HG02763 (cell line): ENCODE measurements around the gene BRD4.
A peak's percentile ranks its signal among the peaks of the same experiment; 100 is the strongest.
"Not testable (repeated sequence)": the region's sequence is repeated elsewhere in the genome, so short reads cannot be mapped to it uniquely, and the experiment has no call there.

Experiments
- ATAC-seq: cut with Tn5 transposase; IDR thresholded peaks from one replicate; pipeline ENCODE4 v1.9.1; 2021; ENCODE audit warnings: mild to moderate bottlenecking, moderate library complexity; ENCODE audit not compliant: unreplicated experiment

Gene BRD4

DNA sequence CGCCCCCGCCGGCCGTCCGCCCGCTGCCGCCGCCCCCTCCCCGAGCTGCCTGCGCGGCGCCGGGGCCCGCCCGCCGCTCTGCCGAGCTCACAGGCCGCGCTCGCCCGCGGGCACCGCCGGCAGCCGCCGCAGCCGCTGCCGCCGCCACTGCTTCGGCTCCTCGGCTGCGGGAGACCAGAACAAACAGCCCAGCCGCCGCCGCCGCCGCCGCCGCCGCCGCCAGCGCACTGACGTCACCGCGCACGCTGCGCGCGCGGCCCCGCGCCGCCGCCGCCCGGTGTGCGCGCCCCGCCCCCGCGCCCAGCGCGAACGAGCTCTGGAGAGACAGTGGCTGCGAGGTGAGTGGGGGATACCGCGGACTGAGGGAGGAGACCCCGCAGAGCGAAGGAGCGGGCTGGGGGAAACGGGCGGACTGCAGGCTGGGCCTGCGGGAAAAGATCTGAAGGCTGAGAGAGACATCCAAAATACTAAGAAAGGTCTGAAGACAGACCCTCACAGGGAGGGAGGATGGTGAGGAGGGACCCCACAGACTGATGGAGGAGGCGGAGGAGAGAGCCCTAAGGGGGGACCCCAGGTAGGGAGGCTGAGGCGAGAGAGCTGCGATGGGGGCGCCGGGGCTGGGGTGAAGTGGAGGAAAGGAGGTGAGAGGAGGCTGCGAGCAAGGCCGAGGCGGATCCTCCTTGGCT lies at the start of gene BRD4:
TSS of gene BRD4 (minus strand) at position 229 of the 686 bp plus-strand sequence. CDS start 59,440 bp downstream, outside the sequence.
- peak; percentile 57 for ATAC-seq

DNA sequence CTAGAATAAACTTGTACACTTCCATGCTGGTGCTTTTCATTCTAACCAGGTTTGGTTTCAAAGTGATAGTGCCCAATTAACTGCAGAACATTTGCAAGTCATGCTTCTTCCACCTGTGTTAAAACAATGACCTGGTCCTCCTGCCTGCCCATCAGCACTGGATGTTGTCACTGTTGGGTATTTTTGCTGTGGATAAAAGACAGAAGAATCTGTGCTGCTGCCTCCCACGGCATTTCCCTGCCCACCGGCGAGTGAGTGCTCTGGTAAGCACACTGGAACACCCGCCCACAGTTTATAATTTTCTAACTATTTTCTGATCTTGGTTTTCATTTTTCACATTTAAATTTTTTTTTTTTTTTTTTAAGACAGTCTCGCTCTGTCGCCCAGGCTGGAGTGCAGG lies 49.5 kb upstream of the BRD4 start:
- ATAC-seq = no peak

DNA sequence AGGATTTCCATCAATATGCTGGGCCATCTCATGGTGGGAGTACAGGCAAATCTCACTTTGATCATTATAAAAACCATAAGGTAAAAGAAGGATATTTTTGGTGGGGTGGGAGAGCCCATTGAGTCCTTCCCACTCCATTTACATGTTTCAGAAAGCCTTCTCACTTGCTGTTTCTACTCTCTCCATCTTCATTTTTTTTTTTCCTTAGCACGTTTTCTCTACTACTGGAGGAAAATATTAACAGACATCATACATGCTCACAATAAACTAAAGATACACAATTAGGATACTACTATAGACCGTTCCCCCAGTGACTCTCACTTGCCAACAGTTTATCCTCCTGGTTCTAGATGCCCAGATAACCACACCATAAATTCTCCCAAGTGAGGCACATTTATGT lies 49.1 kb upstream of the BRD4 start:
- no peak for ATAC-seq

DNA sequence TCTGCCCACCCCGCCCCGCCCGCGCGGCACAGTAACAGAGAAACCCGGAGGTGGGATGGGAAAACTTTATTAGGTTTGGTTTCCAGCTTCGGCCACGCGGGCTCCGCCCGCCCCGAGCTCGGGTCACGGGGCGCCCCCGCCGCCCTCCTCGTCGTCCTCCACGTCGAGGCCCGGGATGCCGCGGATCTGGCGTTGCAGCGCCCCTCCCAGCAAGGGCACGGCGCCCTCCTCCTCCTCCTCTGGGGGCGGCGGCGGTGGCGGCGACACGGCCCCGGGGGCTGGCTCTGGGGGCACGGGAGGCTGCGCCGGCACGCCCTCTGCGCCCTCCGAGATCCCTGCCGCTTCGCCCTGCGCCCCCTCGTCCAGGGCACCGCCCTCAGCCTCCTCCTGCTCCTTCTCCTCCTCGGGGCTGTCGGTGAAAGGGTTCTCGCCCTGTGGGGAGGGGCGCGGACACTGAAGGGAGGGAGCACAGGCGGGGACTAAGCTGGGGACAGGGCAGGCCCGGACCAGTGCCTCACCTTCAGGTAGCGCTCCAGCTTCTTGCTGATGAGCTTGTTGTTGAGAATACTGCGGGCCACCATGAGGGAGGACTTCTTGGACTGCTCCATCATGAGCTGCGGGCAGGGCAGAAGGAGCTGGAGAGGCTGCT lies 47.8 kb upstream of the BRD4 start:
- ATAC-seq = peak; percentile 14

DNA sequence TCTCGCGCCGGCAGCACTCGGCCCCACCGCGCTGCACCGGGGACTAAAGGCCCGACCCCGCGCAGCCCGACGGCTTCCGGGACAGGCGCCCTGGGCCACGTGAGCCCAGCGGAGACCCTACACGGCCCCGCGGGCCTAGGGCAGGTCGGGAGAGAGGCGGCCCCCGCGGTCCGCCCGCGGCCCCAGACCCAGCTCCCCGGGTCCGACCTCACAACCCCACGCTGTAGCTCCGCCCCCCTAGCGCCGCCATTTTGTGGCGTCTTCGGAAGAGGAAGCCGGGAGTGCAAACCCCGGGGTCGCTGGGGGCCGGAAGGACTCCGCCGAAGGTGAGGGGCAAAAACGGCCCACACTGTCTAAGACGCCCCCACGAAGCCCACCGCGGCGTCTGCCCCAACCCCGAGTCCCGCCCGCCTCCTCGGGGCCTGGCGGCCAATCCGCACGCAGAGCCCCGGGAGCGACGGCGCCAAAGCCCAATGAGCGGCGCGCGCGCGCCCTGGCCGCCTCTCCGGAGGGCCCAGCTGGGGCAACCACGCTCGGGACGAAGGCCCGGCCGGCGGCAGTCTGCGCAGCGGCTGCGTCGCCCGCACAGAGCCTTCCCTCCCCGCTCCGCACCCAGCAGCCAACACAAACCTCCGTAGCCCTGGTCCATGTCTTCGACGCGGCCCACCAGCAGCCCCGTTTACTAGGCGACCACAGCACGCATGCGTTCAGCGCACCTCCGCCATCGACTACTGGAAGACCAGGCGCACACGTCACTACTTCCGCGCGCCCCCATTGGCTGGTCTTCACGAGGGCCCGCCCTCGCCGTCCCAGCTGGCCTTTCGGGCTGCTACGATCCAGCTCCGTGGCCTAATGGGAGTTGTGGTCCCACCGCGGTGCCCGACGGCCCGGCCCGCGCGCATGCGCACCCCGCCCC lies 47.0 kb upstream of the BRD4 start, which contains the start of gene AKAP8:
TSS of gene AKAP8 (minus strand) at position 705 of the 916 bp plus-strand sequence. CDS start at position 649, 56 bp downstream.
- peak; percentile 89 for ATAC-seq

DNA sequence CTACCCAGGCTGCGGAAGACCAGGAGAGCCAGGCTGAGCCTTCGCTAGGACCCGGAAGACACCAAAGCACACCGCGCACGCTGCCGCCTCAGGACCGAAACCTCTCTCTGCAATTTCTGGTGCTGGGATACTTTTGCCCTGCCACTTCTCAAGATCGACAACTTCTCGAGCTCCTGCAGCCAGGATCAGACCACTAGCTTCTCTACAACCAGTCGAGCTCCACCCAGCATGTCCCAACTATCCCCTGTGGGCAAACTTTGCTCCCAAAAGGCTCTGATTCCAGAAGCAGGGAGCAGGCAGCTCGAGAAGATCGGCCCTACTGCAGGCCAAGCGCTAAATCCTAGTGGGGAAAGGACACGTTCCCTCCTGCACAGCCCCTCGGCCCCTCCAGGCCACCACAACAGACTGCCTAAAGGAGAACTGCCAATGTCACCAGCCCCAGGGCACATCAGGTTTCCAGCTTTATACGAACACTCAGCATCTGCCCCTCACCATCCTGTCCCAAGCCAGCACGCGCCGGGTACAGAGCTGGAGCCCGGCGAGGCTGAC lies 46.3 kb upstream of the BRD4 start:
- ATAC-seq = no peak

DNA sequence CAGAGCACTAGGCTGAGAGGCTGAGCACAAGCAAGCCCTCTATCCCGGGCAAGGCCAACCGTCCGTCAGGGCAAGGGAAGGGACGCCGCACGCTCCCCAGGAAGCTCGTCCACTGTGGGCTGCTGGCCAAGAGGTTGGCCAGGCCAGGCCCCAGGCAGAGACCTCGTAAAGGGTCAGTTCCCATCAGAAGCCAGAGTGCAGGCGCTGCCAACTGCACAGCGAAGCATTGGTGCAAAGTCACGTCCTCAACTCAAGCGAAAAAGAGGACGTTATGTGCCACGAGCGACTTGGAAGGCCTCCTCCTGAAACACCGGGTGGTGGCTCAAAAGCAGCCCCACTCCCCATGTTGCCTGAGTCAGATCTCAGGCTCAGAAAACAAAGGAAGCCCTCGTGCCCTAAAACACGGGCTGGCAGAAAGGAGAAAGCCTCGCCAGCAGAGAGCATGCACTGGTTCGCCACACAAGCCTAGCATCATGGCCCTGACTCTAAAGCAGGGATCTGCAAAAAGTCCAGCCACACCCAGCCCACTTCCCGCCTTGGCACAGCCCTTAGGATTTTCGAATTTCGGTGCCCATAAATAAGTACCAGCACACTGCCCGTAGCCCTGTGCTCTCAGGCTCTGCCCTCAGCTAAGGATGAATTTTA lies 42.6 kb upstream of the BRD4 start:
- no peak for ATAC-seq

DNA sequence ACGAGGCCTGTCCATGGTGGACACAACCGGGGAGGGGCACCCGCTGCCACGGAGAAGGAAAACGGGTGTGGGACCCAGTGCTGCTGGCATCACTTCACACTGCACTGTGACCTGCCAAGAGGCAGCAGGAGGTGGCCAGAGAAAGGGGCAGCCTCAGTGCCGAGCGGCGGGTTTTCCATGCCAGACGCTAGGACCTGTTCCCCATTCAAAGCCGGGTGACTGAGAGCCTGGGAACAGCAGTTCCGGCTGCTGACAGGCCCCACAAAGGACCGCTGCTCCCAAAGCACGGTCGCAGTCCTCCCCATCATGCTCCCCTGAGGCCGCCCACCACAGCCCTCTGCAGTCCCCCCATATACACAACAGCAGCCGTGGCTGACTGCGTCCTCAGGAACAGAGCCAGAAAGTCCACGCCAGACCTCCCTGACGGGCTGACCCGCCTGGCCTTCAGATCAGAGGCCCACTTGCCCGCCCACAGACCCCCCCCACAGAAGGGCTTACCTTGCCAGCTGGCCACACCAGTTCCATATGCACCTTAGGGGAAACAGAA lies 41.8 kb upstream of the BRD4 start:
- ATAC-seq = no peak

DNA sequence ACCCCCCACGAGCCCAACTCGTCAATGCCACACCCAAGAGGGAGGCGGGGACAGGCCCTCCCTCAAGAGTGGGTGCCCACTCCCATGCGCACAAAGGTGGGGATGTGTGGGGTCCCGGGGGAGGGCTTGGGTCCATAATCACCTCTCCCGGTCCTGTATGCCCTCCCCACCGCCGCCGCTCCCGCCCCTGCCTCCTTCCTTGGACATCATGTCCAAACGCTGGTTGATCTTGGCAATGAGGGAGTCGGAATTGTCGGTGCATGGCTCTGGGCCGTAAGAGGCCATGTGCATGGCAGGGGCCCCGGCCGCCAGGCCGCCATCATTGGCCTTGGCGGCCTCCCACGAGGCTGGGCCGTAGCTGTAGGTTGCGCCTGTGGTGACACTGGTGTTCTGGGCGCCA lies 41.3 kb upstream of the BRD4 start:
- no peak for ATAC-seq

DNA sequence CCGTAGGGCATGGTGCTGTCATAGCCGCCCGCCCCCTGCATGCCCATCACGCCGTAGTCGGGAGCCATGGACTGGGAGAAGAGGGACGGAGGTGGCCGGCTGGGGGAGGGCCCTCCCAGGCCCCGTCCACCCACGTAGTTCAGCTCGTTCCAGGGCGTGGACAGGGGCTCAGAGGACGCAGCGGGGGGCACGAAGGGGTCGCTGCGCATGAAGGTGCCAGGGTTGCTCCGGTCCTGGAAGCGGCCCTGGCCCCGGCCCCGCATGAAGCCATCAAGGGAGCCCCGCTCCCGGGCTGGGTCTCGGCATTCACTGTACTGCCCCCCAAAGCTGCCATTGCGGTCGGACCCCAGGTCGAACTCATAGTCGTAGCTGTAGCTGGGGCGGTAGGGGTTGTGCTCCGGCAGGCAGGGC lies 40.6 kb upstream of the BRD4 start:
- ATAC-seq = no peak

DNA sequence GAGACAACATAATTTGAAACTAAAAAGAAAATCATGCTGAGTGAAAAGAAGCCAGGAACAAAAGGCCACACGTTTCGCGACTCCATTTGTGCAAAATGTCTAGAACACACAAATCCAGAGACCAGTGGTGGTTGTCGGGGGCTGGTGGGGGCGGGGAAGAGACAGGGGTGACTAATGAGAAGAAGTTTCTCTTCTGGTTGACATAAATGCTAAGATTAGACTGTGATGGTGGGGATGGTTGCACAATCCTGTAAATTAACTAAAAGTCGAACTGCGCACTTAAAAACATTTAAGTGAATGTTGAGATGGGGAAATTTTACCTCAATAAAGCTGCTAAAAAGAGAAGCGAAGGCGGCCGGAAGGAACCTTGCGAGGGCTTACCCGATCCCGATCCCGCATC lies 40.1 kb upstream of the BRD4 start:
- no peak for ATAC-seq

DNA sequence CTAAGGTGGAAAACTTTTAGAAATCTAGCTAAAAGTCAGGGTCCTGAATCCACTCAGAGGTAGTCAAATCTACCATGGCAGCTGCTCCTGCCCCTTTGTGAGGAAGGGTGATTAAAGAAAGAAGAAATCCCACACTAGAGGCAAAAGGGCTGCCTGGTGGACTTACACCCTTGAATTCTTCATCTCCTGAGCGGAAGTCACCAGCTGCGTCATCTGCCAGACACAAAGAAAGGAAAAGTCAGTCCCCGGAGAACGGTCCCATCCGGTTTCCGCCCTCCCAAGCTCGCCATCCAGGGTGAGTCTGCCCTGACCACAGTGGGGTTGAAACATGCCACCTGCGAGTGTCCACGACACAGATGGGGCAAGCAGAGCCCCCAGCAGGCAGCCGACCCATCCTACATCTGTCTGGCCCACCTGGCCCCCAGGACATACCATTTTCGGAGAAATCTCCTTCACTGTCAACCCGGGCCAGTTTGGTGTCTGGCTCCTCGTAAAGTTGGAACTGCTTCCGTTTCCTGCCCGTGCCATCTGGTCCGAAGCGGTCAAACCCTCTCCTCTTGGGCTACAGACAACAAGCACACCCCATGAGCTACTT lies 39.5 kb upstream of the BRD4 start:
- no peak for ATAC-seq

DNA sequence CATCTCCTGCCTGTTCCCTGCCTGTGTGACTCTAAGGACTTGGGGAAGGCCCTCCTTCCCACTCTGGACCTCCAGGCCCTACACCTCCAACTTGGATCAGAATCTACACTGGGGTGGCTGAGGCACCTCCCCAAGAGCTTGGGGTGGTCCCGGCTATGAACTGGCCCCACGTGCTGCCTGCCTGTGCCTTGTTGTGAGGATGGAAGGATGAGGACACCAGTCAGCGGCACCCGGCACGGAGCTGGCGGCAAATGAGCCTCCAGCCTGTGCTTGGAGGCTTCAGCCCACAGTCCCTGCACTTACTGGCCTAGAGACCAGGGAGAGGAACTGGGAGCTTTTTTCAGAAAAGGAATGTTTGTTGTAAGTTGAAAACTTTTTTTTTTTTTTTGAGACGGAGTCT lies 38.8 kb upstream of the BRD4 start:
- ATAC-seq = no peak

DNA sequence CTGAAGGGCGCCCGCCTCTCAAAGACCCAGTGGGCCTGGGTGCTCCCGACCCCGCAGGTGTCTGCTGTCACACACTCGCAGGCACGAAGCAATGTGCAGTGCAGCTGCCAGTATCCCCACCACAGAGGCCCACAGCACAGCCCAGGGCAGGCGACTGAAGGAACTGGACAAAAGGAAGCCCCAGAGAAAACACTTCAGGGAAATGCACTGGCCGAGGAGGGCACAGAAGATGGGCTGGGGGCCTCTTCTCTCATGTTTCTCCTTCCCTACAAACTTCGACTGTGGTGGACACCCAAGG lies 37.2 kb upstream of the BRD4 start:
- ATAC-seq = no peak

DNA sequence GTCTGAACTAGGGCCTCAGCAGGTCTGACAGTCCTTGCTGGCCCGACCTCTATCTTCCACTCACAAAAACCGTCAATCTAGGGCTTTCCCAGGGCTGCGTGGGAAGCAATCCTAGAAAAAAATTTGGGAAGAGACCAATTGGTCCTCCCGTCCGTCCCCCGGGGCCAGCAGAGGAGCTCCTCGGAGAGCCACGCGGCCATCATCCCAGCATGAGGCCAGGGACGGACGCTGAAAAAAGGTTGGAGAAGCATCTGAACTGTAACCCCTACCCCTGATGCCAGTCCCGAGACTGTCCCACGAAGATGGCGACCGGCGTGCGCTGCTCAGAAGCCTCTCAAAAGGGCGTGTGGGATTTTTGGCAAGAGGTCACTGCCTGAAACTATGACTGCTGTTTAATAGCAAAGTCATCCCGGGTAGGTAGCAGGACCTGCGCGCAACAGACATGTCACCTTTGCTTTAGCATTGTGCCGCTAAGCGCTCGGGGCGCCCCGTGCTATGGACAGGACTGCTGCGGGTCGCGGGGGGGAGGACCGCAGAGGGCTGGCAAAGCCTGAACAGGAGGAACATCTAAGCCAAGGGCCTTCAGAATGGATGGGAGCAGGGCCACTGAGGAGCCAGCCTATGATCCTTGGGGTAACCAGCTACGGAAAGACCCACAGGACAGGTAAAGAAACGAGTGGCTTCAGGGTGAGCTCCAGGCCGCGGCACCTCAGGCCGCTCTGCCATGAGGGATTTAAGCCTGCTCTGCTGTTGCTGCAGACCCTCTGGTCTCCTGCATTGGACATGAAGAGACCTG lies 36.7 kb upstream of the BRD4 start:
- no peak for ATAC-seq

DNA sequence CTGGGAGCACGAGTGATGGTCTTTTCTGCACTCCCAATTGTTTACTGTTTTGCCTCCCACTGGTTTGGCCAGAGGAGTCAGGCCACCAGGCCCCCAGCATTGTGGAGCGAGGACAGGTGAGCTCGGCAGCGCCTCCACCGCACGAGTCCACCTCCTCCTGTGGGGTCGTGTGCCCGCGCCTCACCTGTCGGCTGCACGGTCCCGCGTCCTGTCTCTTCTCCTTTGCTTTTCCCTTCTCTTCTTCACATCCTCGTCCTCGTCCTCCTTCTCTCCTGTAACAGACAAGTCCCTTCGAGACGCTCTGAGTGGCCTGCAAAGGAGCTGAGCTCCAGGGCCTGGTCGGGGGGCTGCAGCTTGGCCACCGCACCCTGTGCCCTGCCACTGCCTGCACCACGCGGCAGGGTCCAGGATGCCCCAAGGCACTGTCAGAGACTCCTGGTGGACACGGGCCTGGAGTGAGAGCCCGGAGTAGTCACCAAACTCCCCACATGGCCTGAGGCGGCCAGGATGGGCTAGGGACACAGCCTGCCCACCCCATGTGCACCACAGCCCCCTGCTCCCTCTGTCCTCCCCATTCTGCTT lies 35.8 kb upstream of the BRD4 start:
- no peak for ATAC-seq

DNA sequence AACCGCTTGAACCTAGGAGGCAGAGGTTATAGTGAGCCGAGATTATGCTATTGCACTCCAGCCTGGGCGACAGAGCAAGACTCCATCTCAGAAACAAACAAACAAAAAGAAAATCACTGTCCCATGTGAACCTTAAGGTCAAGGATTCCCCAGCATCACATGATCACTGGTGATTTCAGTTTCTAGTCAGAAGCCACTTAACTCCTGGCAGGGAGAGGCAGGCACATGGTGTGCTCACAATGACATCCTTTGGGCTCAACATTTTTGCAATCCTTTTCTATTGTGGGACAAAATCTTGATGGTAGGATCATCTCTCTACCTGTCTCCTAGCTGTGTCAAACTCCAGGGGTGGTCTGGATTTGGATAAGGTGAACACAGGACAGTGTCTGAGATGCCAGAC lies 35.1 kb upstream of the BRD4 start:
- ATAC-seq = no peak

DNA sequence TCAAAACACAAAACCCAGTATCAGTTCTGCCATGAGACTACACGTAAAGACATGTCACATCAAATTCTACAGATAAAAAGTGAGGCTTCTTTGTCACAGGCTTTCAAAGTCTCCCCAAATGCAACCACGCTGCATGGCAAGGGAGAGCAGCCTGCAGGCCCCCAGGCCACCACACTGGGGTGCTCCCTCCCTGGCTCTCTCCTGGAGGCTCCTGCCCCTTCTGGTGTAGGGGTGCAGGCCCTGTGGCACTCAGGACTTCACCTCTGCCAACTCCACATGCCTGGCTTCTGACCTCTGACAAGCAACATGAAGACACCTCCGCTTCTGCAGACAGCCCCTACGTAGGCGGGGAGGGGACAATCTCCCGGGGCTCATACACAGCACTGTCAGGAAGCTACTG lies 32.9 kb upstream of the BRD4 start:
- ATAC-seq = no peak

DNA sequence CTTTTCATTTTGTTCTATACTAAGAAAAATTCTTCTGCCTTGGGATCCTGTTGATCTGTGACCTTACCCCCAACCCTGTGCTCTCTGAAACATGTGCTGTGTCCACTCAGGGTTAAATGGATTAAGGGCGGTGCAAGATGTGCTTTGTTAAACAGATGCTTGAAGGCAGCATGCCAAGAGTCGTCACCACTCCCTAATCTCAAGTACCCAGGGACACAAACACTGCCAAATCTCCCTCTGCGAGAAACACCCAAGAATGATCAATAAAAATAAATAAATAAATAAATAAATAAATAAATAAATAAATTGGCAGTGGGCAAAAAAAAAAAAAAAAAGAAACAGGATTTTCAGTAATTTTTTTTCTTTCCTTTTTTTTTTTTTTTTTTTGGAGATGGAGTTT lies 31.5 kb upstream of the BRD4 start:
- ATAC-seq = not testable (repeated sequence)
